GM12878 (cell line): ENCODE measurements around the gene TNFRSF1B. TPM values are rescaled to one million over a fixed set of nuclear protein-coding genes. Genes with fewer than 3 reads are reported as not detected.

Experiments used
- FOS ChIP-seq: IDR thresholded peaks from 3 replicates; pipeline ENCODE4 v1.6.1; 2011; ENCODE audit warnings: borderline replicate concordance; ENCODE audit not compliant: insufficient read length; ENCODE audit errors: extremely low read depth
- PAX5 ChIP-seq: IDR thresholded peaks from 2 replicates; pipeline ENCODE4 v1.6.1; 2011; ENCODE audit warnings: low read depth, low read length, borderline replicate concordance
- RUNX3 ChIP-seq: IDR thresholded peaks from 2 replicates; pipeline ENCODE4 v1.6.1; 2012; ENCODE audit warnings: low read length, inconsistent platforms
- SREBF1 ChIP-seq: IDR thresholded peaks from 2 replicates; pipeline ENCODE4 v1.6.1; 2012; ENCODE audit warnings: mild to moderate bottlenecking, low read length
- SRF ChIP-seq, 2 experiments: IDR thresholded peaks; 2 replicates each; pipeline ENCODE4 v1.6.1; 2011; ENCODE audit warnings: low read depth in 2 of 2, low read length in 2 of 2, mild to moderate bottlenecking in 1 of 2, moderate library complexity in 1 of 2
- STAT1 ChIP-seq: fragments of 450-650 bp; conservative IDR thresholded peaks from 2 replicates; pipeline ENCODE4 v1.6.1; 2014; ENCODE audit warnings: antibody characterized with exemption, mild to moderate bottlenecking
- ZSCAN29 ChIP-seq: fragments of 450-650 bp; IDR thresholded peaks from 2 replicates; pipeline ENCODE4 v1.6.1; 2017; ENCODE audit warnings: mild to moderate bottlenecking, moderate library complexity
- polyA plus RNA-seq, 11 experiments: library from polyadenylated mRNA; depleted of rRNA in 4 of 11; unstranded in 6 of 11; stranded (reverse) in 5 of 11; fragments of >200 nt; fragmentation: Nextera tagmentation in 4 of 11; fragmentation: Illumina TruSeq in 1 of 11; extraction: Ambion mirVana in 4 of 11; extraction: Trizol in 1 of 11; gene quantifications; 1 replicate in 1 of 11; 2 replicates in 10 of 11; pipeline versions ENCODE4 v1.2.1 to v1.2.3, GENCODE V29; 2011 to 2016; ENCODE audit warnings: inconsistent platforms in 2 of 11, missing spikeins in 2 of 11, low read depth in 1 of 11
- total RNA-seq, 4 experiments: library from RNA; depleted of rRNA in 3 of 4; stranded (reverse); fragments of >200 nt in 3 of 4; fragmentation: Illumina TruSeq in 1 of 4; extraction: Trizol in 1 of 4; gene quantifications; 2 replicates each; pipeline versions ENCODE4 v1.2.1 to v1.2.3, GENCODE V29; 2013 to 2021
- TF ChIP-seq, protein P1 (sequence below): fragments of 450-650 bp; IDR thresholded peaks from 2 replicates; pipeline ENCODE4 v1.6.1; 2016; ENCODE audit warnings: mild to moderate bottlenecking, moderate library complexity, borderline replicate concordance
- TF ChIP-seq, protein P2 (sequence below): fragments of 450-650 bp; IDR thresholded peaks from 2 replicates; pipeline ENCODE4 v1.6.1; 2017; ENCODE audit warnings: borderline replicate concordance
- TF ChIP-seq, protein P3 (sequence below), 3 experiments: IDR thresholded peaks in 2 of 3; conservative IDR thresholded peaks in 1 of 3; 2 replicates each; pipeline ENCODE4 v1.5.1; 2011; ENCODE audit warnings: low read depth in 3 of 3, low read length in 3 of 3, mild to moderate bottlenecking in 3 of 3, control low read depth in 2 of 3, moderate library complexity in 2 of 3, inconsistent platforms in 1 of 3, mixed read lengths in 1 of 3; ENCODE audit not compliant: control insufficient read depth in 2 of 3, insufficient read depth in 1 of 3; ENCODE audit errors: extremely low read depth in 1 of 3
- TF ChIP-seq, protein P4 (sequence below): IDR thresholded peaks from 2 replicates; pipeline ENCODE4 v1.6.1; 2012; ENCODE audit warnings: improper control_type of control experiment, low read depth, low read length; ENCODE audit not compliant: insufficient replicate concordance
- TF ChIP-seq, protein P5 (sequence below): fragments of 450-650 bp; IDR thresholded peaks from 2 replicates; pipeline ENCODE4 v1.6.1; 2017; ENCODE audit warnings: antibody characterized with exemption, mild to moderate bottlenecking, moderate library complexity

The TNFRSF1B gene
- total and polyA plus RNA-seq, 10 of the 15 experiments (the other 5 are each of a cell fraction or from before 2014, with no cell fraction given): 10.1 to 87.2 (median 37.3) TPM

DNA sequence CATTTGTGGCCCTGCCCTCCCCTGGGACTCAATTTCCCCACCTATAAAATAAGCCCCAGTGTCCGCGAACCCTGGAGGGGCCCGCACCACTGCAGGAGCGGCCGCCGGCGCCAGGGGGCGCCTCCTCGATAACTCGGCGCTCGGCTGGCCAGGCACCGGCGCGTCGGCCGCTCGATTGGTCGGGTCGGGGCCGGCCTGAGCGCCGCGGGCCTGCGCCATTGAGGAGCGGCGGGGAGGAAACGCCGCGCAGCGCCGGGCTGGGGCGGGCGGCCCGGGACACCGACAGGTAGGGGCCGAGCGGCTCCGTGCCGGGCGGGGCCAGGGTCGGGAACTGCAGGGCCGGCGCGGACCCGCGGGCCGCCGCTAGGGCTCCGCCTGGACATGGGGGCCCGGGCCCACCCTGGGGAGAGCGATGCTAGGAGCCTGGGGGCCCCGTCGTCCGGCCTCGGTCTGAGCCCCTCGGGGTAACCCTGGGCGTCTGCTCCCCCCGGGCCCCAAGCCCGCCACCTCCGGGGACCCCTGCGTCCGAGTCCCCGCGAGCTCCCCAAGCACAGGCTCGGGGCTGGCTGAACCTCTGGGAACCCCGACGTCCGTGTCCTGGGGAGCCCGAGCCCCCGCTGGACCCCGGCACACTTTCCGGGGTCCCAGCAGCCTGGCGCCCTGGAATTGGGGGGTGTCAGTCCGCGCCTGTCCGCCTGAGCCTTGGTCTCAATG lies 63.2 kb downstream of the TNFRSF1B start, which contains the start of gene VPS13D (continued):
- TF ChIP-seq, protein P1, sequence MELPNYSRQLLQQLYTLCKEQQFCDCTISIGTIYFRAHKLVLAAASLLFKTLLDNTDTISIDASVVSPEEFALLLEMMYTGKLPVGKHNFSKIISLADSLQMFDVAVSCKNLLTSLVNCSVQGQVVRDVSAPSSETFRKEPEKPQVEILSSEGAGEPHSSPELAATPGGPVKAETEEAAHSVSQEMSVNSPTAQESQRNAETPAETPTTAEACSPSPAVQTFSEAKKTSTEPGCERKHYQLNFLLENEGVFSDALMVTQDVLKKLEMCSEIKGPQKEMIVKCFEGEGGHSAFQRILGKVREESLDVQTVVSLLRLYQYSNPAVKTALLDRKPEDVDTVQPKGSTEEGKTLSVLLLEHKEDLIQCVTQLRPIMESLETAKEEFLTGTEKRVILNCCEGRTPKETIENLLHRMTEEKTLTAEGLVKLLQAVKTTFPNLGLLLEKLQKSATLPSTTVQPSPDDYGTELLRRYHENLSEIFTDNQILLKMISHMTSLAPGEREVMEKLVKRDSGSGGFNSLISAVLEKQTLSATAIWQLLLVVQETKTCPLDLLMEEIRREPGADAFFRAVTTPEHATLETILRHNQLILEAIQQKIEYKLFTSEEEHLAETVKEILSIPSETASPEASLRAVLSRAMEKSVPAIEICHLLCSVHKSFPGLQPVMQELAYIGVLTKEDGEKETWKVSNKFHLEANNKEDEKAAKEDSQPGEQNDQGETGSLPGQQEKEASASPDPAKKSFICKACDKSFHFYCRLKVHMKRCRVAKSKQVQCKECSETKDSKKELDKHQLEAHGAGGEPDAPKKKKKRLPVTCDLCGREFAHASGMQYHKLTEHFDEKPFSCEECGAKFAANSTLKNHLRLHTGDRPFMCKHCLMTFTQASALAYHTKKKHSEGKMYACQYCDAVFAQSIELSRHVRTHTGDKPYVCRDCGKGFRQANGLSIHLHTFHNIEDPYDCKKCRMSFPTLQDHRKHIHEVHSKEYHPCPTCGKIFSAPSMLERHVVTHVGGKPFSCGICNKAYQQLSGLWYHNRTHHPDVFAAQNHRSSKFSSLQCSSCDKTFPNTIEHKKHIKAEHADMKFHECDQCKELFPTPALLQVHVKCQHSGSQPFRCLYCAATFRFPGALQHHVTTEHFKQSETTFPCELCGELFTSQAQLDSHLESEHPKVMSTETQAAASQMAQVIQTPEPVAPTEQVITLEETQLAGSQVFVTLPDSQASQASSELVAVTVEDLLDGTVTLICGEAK: no peak
- TF ChIP-seq, protein P2, sequence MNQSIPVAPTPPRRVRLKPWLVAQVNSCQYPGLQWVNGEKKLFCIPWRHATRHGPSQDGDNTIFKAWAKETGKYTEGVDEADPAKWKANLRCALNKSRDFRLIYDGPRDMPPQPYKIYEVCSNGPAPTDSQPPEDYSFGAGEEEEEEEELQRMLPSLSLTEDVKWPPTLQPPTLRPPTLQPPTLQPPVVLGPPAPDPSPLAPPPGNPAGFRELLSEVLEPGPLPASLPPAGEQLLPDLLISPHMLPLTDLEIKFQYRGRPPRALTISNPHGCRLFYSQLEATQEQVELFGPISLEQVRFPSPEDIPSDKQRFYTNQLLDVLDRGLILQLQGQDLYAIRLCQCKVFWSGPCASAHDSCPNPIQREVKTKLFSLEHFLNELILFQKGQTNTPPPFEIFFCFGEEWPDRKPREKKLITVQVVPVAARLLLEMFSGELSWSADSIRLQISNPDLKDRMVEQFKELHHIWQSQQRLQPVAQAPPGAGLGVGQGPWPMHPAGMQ: no peak
- TF ChIP-seq FOS (no peak), SRF (IDR thresholded peaks at IDR 0.05; ENCODE audit: low read depth in 2 of 2, low read length in 2 of 2) (peak; percentile 97 to 100), SREBF1 (no peak), PAX5 (no peak), ZSCAN29 (0 out of 2 replicates have a peak, but pooled peaks have one; percentile 49), STAT1 (peak; percentile 98; the same call in 1 of the 2 replicates), RUNX3 (peak; percentile 29; the same call in 1 of the 2 replicates)
- TF ChIP-seq, protein P3, sequence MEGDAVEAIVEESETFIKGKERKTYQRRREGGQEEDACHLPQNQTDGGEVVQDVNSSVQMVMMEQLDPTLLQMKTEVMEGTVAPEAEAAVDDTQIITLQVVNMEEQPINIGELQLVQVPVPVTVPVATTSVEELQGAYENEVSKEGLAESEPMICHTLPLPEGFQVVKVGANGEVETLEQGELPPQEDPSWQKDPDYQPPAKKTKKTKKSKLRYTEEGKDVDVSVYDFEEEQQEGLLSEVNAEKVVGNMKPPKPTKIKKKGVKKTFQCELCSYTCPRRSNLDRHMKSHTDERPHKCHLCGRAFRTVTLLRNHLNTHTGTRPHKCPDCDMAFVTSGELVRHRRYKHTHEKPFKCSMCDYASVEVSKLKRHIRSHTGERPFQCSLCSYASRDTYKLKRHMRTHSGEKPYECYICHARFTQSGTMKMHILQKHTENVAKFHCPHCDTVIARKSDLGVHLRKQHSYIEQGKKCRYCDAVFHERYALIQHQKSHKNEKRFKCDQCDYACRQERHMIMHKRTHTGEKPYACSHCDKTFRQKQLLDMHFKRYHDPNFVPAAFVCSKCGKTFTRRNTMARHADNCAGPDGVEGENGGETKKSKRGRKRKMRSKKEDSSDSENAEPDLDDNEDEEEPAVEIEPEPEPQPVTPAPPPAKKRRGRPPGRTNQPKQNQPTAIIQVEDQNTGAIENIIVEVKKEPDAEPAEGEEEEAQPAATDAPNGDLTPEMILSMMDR (IDR thresholded peaks at IDR 0.05 in 2 of 3, conservative IDR thresholded peaks at IDR 0.05 in 1 of 3; ENCODE audit: control insufficient read depth in 2 of 3, extremely low read depth in 1 of 3, insufficient read depth in 1 of 3, low read depth in 3 of 3, low read length in 3 of 3): peak; percentile 89 to 98 (median 98)
- TF ChIP-seq, protein P4, sequence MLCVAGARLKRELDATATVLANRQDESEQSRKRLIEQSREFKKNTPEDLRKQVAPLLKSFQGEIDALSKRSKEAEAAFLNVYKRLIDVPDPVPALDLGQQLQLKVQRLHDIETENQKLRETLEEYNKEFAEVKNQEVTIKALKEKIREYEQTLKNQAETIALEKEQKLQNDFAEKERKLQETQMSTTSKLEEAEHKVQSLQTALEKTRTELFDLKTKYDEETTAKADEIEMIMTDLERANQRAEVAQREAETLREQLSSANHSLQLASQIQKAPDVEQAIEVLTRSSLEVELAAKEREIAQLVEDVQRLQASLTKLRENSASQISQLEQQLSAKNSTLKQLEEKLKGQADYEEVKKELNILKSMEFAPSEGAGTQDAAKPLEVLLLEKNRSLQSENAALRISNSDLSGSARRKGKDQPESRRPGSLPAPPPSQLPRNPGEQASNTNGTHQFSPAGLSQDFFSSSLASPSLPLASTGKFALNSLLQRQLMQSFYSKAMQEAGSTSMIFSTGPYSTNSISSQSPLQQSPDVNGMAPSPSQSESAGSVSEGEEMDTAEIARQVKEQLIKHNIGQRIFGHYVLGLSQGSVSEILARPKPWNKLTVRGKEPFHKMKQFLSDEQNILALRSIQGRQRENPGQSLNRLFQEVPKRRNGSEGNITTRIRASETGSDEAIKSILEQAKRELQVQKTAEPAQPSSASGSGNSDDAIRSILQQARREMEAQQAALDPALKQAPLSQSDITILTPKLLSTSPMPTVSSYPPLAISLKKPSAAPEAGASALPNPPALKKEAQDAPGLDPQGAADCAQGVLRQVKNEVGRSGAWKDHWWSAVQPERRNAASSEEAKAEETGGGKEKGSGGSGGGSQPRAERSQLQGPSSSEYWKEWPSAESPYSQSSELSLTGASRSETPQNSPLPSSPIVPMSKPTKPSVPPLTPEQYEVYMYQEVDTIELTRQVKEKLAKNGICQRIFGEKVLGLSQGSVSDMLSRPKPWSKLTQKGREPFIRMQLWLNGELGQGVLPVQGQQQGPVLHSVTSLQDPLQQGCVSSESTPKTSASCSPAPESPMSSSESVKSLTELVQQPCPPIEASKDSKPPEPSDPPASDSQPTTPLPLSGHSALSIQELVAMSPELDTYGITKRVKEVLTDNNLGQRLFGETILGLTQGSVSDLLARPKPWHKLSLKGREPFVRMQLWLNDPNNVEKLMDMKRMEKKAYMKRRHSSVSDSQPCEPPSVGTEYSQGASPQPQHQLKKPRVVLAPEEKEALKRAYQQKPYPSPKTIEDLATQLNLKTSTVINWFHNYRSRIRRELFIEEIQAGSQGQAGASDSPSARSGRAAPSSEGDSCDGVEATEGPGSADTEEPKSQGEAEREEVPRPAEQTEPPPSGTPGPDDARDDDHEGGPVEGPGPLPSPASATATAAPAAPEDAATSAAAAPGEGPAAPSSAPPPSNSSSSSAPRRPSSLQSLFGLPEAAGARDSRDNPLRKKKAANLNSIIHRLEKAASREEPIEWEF: peak; percentile 99
- TF ChIP-seq, protein P5, sequence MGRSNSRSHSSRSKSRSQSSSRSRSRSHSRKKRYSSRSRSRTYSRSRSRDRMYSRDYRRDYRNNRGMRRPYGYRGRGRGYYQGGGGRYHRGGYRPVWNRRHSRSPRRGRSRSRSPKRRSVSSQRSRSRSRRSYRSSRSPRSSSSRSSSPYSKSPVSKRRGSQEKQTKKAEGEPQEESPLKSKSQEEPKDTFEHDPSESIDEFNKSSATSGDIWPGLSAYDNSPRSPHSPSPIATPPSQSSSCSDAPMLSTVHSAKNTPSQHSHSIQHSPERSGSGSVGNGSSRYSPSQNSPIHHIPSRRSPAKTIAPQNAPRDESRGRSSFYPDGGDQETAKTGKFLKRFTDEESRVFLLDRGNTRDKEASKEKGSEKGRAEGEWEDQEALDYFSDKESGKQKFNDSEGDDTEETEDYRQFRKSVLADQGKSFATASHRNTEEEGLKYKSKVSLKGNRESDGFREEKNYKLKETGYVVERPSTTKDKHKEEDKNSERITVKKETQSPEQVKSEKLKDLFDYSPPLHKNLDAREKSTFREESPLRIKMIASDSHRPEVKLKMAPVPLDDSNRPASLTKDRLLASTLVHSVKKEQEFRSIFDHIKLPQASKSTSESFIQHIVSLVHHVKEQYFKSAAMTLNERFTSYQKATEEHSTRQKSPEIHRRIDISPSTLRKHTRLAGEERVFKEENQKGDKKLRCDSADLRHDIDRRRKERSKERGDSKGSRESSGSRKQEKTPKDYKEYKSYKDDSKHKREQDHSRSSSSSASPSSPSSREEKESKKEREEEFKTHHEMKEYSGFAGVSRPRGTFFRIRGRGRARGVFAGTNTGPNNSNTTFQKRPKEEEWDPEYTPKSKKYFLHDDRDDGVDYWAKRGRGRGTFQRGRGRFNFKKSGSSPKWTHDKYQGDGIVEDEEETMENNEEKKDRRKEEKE: peak; percentile 74
